HAP-1 (cell line): ENCODE measurements around the gene SPEF2.
A peak's percentile ranks its signal among the peaks of the same experiment; 100 is the strongest.

ENCODE experiments used
- DNase-seq, 2 experiments: peaks; one replicate each; pipeline ENCODE4 v3.0.0-alpha.2; 2016 to 2020; ENCODE audit warnings: low spot score in 2 of 2
- H3K27me3 ChIP-seq: fragments of 250-450 bp; sonication (Bioruptor Pico); 2 replicates; pipeline ENCODE4 v1.5.1; 2020; ENCODE audit warnings: low read depth, mild to moderate bottlenecking, moderate library complexity
- H3K36me3 ChIP-seq: fragments of 250-450 bp; sonication (Bioruptor Pico); replicated peaks from 2 replicates; pipeline ENCODE4 v1.5.1; 2020; ENCODE audit warnings: mild to moderate bottlenecking
- H3K4me1 ChIP-seq: fragments of 250-450 bp; sonication (Bioruptor Pico); 2 replicates; pipeline ENCODE4 v1.5.1; 2020; ENCODE audit warnings: mild to moderate bottlenecking
- H3K4me3 ChIP-seq: fragments of 250-450 bp; sonication (Bioruptor Pico); 2 replicates; pipeline ENCODE4 v1.5.1; 2020; ENCODE audit warnings: mild to moderate bottlenecking, moderate library complexity
- H3K9me3 ChIP-seq: fragments of 250-450 bp; sonication (Bioruptor Pico); 2 replicates; pipeline ENCODE4 v1.5.1; 2020; ENCODE audit warnings: mild to moderate bottlenecking, moderate library complexity
- in situ Hi-C: fragments of 300-500 bp; cut with MboI; formaldehyde crosslinking; loops from 3 replicates; pipeline ENCODE4 v1.14.3; 2020; ENCODE audit warnings: low sequenced_read_pairs, inconsistent platforms, mixed read lengths

Gene SPEF2

DNA sequence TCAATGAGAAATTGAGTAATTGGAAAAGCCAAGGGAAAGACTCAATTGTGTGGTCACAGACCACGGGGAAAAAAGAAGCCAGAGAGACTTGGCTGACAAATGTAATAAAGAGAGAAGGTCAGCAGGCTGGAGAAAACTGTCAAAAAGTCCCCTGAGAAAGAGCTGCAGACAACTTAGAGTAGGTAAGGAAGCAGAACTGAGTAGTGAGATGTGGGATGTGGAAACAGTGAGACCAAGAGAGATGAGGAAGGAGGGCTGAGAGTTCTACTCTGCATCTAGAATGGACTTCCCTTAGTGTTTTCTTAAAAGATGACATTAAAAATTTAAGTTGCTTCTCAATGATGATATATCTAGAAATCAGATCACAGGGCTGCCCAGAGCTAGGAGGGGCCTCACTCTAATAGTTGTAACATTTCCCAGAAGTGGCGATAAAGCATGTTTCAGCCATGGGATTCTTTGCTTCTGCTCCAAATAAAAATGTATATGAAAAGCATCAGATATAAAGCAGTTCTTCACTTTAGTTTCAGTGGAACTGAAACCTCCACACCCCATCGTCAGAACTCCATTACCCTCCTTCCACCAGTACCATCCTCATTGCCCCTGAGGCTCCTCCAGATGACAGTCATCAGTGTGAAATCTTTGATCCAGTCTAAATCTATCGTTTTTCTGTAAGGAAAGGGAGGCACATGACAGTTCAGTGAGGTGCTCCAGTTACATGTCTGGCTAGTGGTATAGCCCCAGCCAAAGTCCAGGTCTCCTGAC lies 80.6 kb downstream of the SPEF2 start:
- Histone ChIP-seq H3K36me3 (no peaks in the 10 kb centered on the region), H3K9me3 (no peaks in the 10 kb centered on the region), H3K4me3 (no peak overlapping the region), H3K4me1 (peaks cover 4% of the 10 kb centered on the region; the same call in 1 of the 2 replicates), H3K27me3 (no peaks in the 10 kb centered on the region)
- in situ Hi-C loops = no loop called here
- no peak for DNase-seq

DNA sequence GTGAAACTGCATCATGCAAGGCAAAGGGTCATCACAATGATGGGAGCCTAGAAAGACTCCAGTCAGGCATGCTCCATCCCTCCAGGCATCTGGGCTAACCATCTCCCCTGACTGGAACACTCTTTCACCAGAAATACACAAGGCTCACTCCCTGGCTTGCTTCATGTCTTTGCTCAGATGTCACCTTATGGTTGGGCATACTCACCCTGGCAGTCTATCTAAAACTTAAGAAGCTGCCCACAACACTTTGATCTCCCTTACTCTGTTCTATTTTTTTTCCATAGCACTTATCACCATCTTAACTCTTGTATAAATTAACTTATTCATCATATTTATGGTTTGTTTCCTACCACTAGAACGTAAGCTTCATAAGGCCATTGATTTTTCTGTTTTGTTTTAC lies 90.0 kb downstream of the SPEF2 start:
- in situ Hi-C loops = no loop called here
- Histone ChIP-seq H3K9me3 (no peaks in the 10 kb centered on the region), H3K4me1 (no peaks in the 10 kb centered on the region), H3K27me3 (no peaks in the 10 kb centered on the region), H3K4me3 (no peak overlapping the region), H3K36me3 (no peaks in the 10 kb centered on the region)
- no peak for DNase-seq

DNA sequence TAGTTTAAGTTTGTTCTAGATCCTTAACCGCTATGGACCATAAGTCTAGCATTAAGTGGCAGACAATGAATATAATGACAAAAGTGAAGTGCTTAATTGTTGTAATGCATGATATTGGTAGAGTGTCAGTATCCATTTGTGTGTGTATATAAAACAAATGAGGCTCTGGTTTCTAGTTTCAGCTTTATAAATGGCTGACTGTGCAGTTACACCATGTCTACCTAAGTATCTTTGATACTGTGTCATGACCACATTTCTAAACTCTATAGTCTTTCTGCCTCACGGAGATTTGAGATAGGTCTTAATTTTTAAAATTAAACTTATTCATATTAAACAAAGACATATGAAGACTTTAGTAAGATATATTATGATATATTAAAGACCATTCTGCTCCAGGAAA lies 92.0 kb downstream of the SPEF2 start:
- DNase-seq = no peak
- H3K4me3 ChIP-seq = no peak overlapping the region
- H3K4me1 ChIP-seq = no peaks in the 10 kb centered on the region
- H3K36me3 ChIP-seq = no peaks in the 10 kb centered on the region
- H3K27me3 ChIP-seq = no peaks in the 10 kb centered on the region
- in situ Hi-C loops = no loop called here
- no peaks in the 10 kb centered on the region for H3K9me3 ChIP-seq

DNA sequence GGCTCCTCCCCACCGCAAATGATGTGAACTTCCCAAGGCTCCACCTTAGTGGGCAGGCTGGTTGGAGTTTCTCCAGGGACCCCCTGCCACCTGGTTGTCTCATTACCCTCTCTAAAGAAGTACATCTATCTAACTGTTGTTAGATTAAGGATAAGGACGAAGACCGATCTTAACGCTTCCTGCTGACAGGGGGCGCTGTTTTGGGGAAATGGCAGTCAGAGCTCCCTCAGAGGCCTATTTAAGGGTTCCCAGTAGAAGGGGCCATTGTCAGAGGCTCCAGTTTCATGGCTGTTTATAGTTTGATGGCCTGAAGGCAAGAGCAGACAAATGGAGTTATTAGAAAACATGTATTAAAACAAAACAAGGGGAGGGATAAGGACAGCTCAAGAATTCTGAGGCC lies 100.1 kb downstream of the SPEF2 start:
- in situ Hi-C loops = no loop called here
- H3K36me3 ChIP-seq = no peaks in the 10 kb centered on the region
- H3K9me3 ChIP-seq = no peaks in the 10 kb centered on the region
- no peaks in the 10 kb centered on the region for H3K27me3 ChIP-seq
- DNase-seq = no peak
- no peak overlapping the region for H3K4me3 ChIP-seq
- H3K4me1 ChIP-seq = no peaks in the 10 kb centered on the region; the same call in 1 of the 2 replicates

DNA sequence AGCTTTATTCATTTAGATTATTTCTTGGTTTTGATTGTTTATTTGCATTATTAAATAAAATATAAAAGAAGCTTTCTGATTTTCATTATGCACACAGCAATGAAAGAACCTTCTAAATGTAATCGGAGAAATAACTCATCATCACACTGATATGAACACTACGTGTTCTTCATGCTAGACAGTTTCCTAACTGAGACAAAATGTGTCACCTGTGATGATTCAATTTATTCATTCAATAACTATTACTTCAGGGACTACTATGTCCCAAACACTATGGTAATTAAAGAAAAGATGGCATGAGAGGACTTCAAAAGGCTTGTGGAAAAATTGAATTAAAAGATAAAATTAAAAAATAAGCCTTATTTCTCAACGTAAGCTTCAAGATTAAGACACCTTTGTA lies 118.1 kb downstream of the SPEF2 start:
- no peaks in the 10 kb centered on the region for H3K4me1 ChIP-seq
- no peaks in the 10 kb centered on the region for H3K36me3 ChIP-seq
- DNase-seq = no peak
- H3K27me3 ChIP-seq = no peaks in the 10 kb centered on the region; the same call in 1 of the 2 replicates
- in situ Hi-C loops = no loop called here
- no peaks in the 10 kb centered on the region for H3K9me3 ChIP-seq
- H3K4me3 ChIP-seq = no peak overlapping the region

DNA sequence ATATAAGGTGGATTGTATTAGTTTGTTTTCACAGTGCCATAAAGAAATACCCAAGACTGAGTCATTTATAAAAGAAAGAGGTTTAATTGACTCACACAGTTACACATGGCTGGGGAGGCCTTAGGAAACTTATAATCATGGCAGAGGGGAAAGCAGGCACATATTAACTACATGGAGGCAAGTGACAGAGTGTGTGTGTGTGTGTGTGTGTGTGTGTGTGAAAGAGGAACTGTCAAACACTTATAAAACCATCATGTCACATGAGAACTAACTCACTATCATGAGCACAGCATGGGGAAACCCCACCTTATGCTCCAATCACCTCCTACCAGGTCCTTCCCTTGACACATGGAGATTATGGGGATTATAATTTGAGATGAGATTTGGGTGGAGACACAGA lies 118.6 kb downstream of the SPEF2 start:
- in situ Hi-C loops = no loop called here

DNA sequence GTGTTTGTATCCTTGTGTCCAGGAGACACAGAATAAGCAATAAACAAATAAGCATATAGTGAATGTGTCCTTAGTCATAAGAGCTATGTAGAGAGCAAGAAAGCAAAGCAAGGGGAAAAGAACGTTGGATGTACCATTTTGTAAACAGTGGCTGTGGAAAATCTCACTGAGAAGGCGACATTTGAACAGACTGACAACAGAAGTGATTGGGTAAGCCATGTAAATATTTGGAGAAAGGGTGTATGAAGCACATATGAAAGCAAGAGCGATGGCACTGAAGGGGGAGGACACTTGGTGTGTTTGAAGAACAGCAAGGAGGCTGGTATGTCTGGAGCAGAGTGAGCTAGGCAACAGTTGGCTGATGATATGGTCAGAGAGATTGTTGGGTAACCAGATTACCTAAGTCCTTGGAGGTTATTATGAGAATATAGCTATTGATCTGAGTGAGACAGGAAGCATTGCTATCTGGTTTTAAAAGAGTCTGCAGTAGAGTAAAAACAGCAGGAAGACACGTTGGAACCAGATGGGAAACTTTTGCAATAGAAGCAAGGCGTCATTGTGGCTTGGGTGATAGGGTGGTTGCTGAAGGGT lies 123.6 kb downstream of the SPEF2 start:
- no peaks in the 10 kb centered on the region; the same call in 1 of the 2 replicates for H3K9me3 ChIP-seq
- H3K4me3 ChIP-seq = no peak overlapping the region
- H3K4me1 ChIP-seq = peaks cover 8% of the 10 kb centered on the region; the same call in 1 of the 2 replicates
- no peak for DNase-seq
- H3K27me3 ChIP-seq = peaks cover 3% of the 10 kb centered on the region; the same call in 1 of the 2 replicates
- H3K36me3 ChIP-seq = no peaks in the 10 kb centered on the region
- in situ Hi-C loops = no loop called here

More for the DNA sequence above, 118.6 kb downstream of the SPEF2 start:
- Histone ChIP-seq H3K4me3 (no peak overlapping the region), H3K36me3 (no peaks in the 10 kb centered on the region), H3K27me3 (no peaks in the 10 kb centered on the region; the same call in 1 of the 2 replicates), H3K9me3 (no peaks in the 10 kb centered on the region), H3K4me1 (no peaks in the 10 kb centered on the region)
- no peak for DNase-seq

DNA sequence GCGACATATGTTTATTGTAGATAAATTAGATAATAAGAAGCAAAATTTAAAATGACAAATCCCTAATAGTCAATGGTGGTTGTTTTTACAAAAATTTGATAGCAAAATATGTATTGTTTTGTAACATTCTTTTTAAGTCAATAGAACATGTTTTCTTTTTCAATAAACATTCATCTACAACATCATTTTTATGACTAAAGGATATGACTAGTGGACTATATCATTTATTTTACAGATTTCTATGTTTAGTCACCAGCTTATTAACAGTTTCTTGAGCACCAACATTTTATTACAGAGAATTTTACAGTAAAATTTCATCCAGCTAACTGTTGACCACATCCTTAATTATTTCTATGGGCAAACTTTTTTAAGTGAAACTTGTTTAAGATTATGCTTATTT lies 124.3 kb downstream of the SPEF2 start:
- H3K36me3 ChIP-seq = no peaks in the 10 kb centered on the region
- in situ Hi-C loops = no loop called here
- no peak for DNase-seq
- H3K9me3 ChIP-seq = no peaks in the 10 kb centered on the region; the same call in 1 of the 2 replicates
- no peak overlapping the region for H3K4me3 ChIP-seq
- peaks cover 3% of the 10 kb centered on the region; the same call in 1 of the 2 replicates for H3K27me3 ChIP-seq
- H3K4me1 ChIP-seq = peaks cover 8% of the 10 kb centered on the region; the same call in 1 of the 2 replicates

DNA sequence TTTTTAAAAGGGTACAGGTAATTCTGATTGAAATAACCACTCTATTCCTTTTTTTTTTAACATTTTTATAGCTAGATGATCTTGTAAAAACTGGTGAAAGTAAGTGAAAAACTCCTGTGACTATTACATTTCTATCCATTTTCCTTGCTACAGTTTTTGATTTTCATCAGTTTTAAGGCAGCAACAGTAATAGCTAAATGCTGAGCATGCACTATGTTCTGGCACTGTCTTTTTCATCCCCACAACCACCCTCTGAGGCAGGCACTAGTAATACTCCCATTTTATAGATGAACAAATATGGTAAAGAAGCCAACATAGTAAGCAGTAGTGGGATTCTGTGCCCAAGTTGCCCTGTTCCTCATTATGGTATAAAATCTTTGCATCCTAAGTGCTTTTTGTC lies 126.0 kb downstream of the SPEF2 start:
- in situ Hi-C loops = no loop called here
- no peak for DNase-seq
- Histone ChIP-seq H3K9me3 (no peaks in the 10 kb centered on the region; the same call in 1 of the 2 replicates), H3K4me3 (no peak overlapping the region), H3K36me3 (no peaks in the 10 kb centered on the region), H3K27me3 (peaks cover 8% of the 10 kb centered on the region; the same call in 1 of the 2 replicates), H3K4me1 (peaks cover 8% of the 10 kb centered on the region; the same call in 1 of the 2 replicates)

DNA sequence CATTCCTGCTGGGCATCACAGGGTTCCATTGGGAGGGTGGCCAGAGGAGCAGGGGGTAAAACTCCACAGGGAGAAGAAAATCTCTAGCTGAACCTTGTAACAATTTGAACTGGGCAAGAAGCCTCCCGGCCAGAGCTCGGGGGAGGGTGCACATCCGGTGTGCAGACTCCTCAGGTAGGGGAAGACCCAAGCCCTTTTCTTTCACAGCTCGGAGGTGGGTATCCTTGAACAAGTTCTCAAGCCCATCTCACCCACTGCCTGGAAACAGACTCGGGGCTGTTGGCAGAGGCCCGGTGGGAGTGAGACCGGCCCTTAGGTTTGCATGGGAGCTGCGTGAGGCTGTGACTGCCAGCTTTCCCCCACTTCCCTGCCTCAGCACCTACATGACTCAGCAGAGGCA lies 127.5 kb downstream of the SPEF2 start:
- peaks cover 11% of the 10 kb centered on the region for H3K27me3 ChIP-seq
- H3K9me3 ChIP-seq = no peaks in the 10 kb centered on the region; the same call in 1 of the 2 replicates
- H3K4me1 ChIP-seq = peaks cover 8% of the 10 kb centered on the region; the same call in 1 of the 2 replicates
- no peak overlapping the region for H3K4me3 ChIP-seq
- in situ Hi-C loops = no loop called here
- no peaks in the 10 kb centered on the region for H3K36me3 ChIP-seq
- DNase-seq = no peak

DNA sequence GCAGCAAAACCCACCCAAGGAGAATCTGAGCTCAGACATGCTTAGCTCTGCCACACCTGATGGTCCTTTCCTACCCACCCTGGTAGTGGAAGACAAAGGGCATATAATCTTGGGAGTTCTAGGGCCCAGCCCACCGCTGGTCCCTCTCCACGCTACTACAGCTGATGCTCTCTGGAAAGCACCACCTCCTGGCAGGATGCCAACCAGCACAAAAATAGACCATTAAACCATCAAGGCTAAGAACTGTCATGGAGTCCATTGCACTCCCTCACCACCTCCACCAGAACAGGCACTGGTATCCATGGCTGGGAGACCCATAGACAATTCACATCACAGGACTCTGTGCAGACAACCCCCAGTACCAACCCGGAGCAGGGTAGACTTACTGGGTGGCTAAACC lies 128.0 kb downstream of the SPEF2 start:
- Histone ChIP-seq H3K27me3 (peaks cover 11% of the 10 kb centered on the region), H3K9me3 (no peaks in the 10 kb centered on the region; the same call in 1 of the 2 replicates), H3K36me3 (no peaks in the 10 kb centered on the region), H3K4me1 (peaks cover 8% of the 10 kb centered on the region; the same call in 1 of the 2 replicates), H3K4me3 (no peak overlapping the region)
- in situ Hi-C loops = no loop called here
- no peak for DNase-seq

DNA sequence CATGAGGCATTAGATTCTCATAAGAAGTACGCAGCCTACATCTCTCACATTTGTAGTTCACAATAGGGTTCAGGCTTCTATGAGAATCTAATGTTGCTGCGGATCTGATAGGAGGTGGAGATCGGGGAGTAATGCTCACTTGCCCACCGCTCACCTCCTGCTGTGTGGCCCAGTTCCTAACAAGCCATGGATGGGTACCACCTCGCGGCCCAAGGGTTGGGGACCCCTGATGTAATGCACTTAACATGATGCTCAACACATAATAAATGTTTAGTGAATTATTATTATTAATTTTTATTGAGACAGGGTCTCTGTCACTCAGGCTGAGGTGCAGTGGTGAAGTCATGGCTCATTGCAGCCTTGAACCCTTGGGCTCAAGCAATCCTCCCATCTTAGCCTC lies 134.3 kb downstream of the SPEF2 start:
- in situ Hi-C loops = no loop called here
- Histone ChIP-seq H3K9me3 (no peaks in the 10 kb centered on the region), H3K27me3 (peaks cover 9% of the 10 kb centered on the region), H3K4me1 (peaks cover 12% of the 10 kb centered on the region), H3K36me3 (no peaks in the 10 kb centered on the region), H3K4me3 (no peak overlapping the region)
- no peak for DNase-seq

DNA sequence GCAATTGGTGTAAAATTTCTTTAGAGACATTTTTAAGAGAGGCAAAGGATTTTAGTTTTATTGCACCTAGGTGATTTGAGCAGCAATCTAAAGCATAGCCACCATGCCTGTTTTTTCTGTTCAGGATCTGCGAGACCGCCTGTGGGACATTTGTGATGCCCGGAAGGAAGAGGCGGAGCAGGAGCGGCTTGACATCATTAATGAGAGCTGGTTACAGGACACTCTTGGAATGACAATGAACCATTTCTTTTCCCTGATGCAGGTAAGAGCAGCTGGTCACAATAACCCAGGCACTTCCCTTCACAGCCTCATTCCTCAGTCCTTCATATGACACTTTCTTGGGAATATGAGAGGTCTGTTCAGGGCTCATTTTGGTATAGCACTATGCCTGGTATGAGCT lies 135.8 kb downstream of the SPEF2 start:
- Histone ChIP-seq H3K4me1 (peaks cover 12% of the 10 kb centered on the region), H3K4me3 (no peak overlapping the region), H3K36me3 (no peaks in the 10 kb centered on the region), H3K9me3 (no peaks in the 10 kb centered on the region), H3K27me3 (peaks cover 13% of the 10 kb centered on the region)
- no peak for DNase-seq
- in situ Hi-C loops = no loop called here

DNA sequence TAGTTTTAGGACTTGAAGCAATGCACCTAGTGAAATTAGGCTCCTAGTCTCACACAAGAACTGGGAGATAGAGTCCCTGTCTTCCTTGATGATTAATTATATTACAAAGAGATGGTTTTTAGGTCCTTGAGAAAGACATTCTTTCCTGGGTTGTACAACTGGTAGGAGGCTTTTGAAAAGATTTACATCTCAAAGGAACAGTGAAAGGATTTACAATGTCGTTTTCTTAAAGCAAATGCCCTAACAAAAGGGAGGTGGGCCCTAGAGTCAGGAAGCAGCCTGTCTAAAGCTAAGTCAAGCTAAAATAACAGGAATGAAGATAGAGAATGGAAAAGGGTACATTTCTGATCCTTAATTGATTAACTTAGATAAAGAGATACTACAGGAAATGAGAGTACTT lies 136.8 kb downstream of the SPEF2 start:
- Histone ChIP-seq H3K9me3 (no peaks in the 10 kb centered on the region), H3K4me1 (peaks cover 12% of the 10 kb centered on the region), H3K27me3 (peaks cover 16% of the 10 kb centered on the region), H3K36me3 (no peaks in the 10 kb centered on the region), H3K4me3 (no peak overlapping the region)
- in situ Hi-C loops = no loop called here
- DNase-seq = peak; percentile 55 to 94
